ENCODE data around the gene RYR1.
"Not testable (repeated sequence)": the region's sequence is repeated elsewhere in the genome, so short reads cannot be mapped to it uniquely, and the experiment has no call there.

RYR1 gene

GRCh38 chr19:38399537-38399936, 34.0 kb upstream of the RYR1 start:
- DNase-seq (ENCODE audit: low read depth in 2 of 2), result no peak

GRCh38 chr19:38400361-38400760, 33.1 kb upstream of the RYR1 start:
- DNase-seq (ENCODE audit: low read depth in 2 of 2), result no peak

- DNase-seq (ENCODE audit: low read depth in 2 of 2), result no peak
These were observed 32.3 kb upstream of the RYR1 start for GRCh38 chr19:38401148-38401547.

GRCh38 chr19:38402623-38402966, 30.9 kb upstream of the RYR1 start:
- DNase-seq (ENCODE audit: low read depth in 2 of 2), result no peak

- DNase-seq (ENCODE audit: low read depth in 2 of 2), result peak; percentile 95
These were observed 30.4 kb upstream of the RYR1 start, which contains the start of gene FAM98C for GRCh38 chr19:38402967-38403674. TSS of gene FAM98C (plus strand) at chr19:38403093. CDS start at chr19:38403154, 61 bp downstream.

- no peak for DNase-seq (ENCODE audit: low read depth in 2 of 2)
These were observed 28.6 kb upstream of the RYR1 start for GRCh38 chr19:38404858-38405257.

GRCh38 chr19:38405276-38405675, 28.2 kb upstream of the RYR1 start:
- no peak for DNase-seq (ENCODE audit: low read depth in 2 of 2)

- no peak for DNase-seq (ENCODE audit: low read depth in 2 of 2)
These were observed 23.8 kb upstream of the RYR1 start for GRCh38 chr19:38409631-38410133.

GRCh38 chr19:38410407-38410806, 23.1 kb upstream of the RYR1 start:
- DNase-seq (ENCODE audit: low read depth in 2 of 2), result not testable (repeated sequence)

GRCh38 chr19:38411041-38411712, 22.3 kb upstream of the RYR1 start:
- DNase-seq (ENCODE audit: low read depth in 2 of 2), result no peak

GRCh38 chr19:38411898-38412297, 21.6 kb upstream of the RYR1 start:
- DNase-seq (ENCODE audit: low read depth in 2 of 2), result not testable (repeated sequence)

- DNase-seq (ENCODE audit: low read depth in 2 of 2), result no peak
These were observed 21.0 kb upstream of the RYR1 start for GRCh38 chr19:38412491-38412890.

- no peak for DNase-seq (ENCODE audit: low read depth in 2 of 2)
These were observed 20.5 kb upstream of the RYR1 start for GRCh38 chr19:38412961-38413360.

GRCh38 chr19:38413416-38413815, 20.1 kb upstream of the RYR1 start:
- no peak for DNase-seq (ENCODE audit: low read depth in 2 of 2)

GRCh38 chr19:38417146-38417543, 16.3 kb upstream of the RYR1 start:
- DNase-seq (ENCODE audit: low read depth in 2 of 2), result no peak

GRCh38 chr19:38417544-38418506, 15.7 kb upstream of the RYR1 start:
- no peak for DNase-seq (ENCODE audit: low read depth in 2 of 2)

GRCh38 chr19:38420935-38421334, 12.6 kb upstream of the RYR1 start:
- DNase-seq (ENCODE audit: low read depth in 2 of 2), result no peak

GRCh38 chr19:38421856-38422255, 11.6 kb upstream of the RYR1 start:
- no peak for DNase-seq (ENCODE audit: low read depth in 2 of 2)

GRCh38 chr19:38422438-38422837, 11.1 kb upstream of the RYR1 start:
- DNase-seq (ENCODE audit: low read depth in 2 of 2), result no peak

GRCh38 chr19:38424272-38424671, 9.2 kb upstream of the RYR1 start:
- DNase-seq (ENCODE audit: low read depth in 2 of 2), result no peak

- DNase-seq (ENCODE audit: low read depth in 2 of 2), result no peak
These were observed 8.2 kb upstream of the RYR1 start for GRCh38 chr19:38425222-38425809.

Measured in stimulated activated CD4-positive, alpha-beta T cell treated with anti-CD3 and anti-CD28 coated beads, Interleukin-1b, Interleukin-23, amount 100 ng/mL, for 1 hour (primary cell).